HG03045 (cell line): Measurements from ENCODE around the gene TEPSIN.

ENCODE experiments used
- ATAC-seq: cut with Tn5 transposase; IDR thresholded peaks from one replicate; pipeline ENCODE4 v1.9.1; 2021; ENCODE audit warnings: mild to moderate bottlenecking, moderate library complexity; ENCODE audit not compliant: unreplicated experiment

Gene TEPSIN

GRCh38 chr17:81222906-81223761 is 15.7 kb downstream of the TEPSIN start, which contains the start of gene CEP131:
Gene CEP131 (minus strand): TSS chr17:81222965. CDS start chr17:81220056, 2,909 bp downstream.
- peak; percentile 88 for ATAC-seq

GRCh38 chr17:81222620-81222905 is 16.3 kb downstream of the TEPSIN start:
- ATAC-seq = no peak

GRCh38 chr17:81221842-81222619 is 16.8 kb downstream of the TEPSIN start:
- no peak for ATAC-seq

GRCh38 chr17:81221371-81221841 is 17.4 kb downstream of the TEPSIN start:
- ATAC-seq = no peak

- no peak for ATAC-seq
Observed at GRCh38 chr17:81219476-81220180, 19.2 kb downstream of the TEPSIN start.

GRCh38 chr17:81218991-81219390 is 19.9 kb downstream of the TEPSIN start:
- ATAC-seq = no peak

GRCh38 chr17:81218459-81218858 is 20.4 kb downstream of the TEPSIN start:
- ATAC-seq = no peak

- no peak for ATAC-seq
Observed at GRCh38 chr17:81217491-81217890, 21.4 kb downstream of the TEPSIN start.

- no peak for ATAC-seq
Observed at GRCh38 chr17:81213978-81214377, 24.9 kb downstream of the TEPSIN start.

- no peak for ATAC-seq
Observed at GRCh38 chr17:81212365-81212764, 26.5 kb downstream of the TEPSIN start.

- ATAC-seq = no peak
Observed at GRCh38 chr17:81210868-81211267, 28.0 kb downstream of the TEPSIN start.

GRCh38 chr17:81210466-81210865 is 28.4 kb downstream of the TEPSIN start:
- no peak for ATAC-seq

GRCh38 chr17:81209141-81209540 is 29.7 kb downstream of the TEPSIN start:
- ATAC-seq = no peak

GRCh38 chr17:81208651-81209050 is 30.2 kb downstream of the TEPSIN start:
- ATAC-seq = no peak

GRCh38 chr17:81207610-81208581 is 31.0 kb downstream of the TEPSIN start:
- ATAC-seq = no peak

GRCh38 chr17:81206657-81207056 is 32.2 kb downstream of the TEPSIN start:
- no peak for ATAC-seq

GRCh38 chr17:81206166-81206565 is 32.7 kb downstream of the TEPSIN start:
- no peak for ATAC-seq

GRCh38 chr17:81204578-81204977 is 34.3 kb downstream of the TEPSIN start:
- ATAC-seq = no peak

- no peak for ATAC-seq
Observed at GRCh38 chr17:81203136-81203535, 35.7 kb downstream of the TEPSIN start.

GRCh38 chr17:81202318-81202717 is 36.5 kb downstream of the TEPSIN start:
- ATAC-seq = no peak
